H1 (cell line): ENCODE results near the gene PLEKHM1. TPM values are rescaled to one million over a fixed set of nuclear protein-coding genes. Genes with fewer than 3 reads are reported as not detected.

Experiments used
- CTCF ChIA-PET: fragments of 300-600 bp; sonication (Branson Sonifier 250); formaldehyde crosslinking; loops from one replicate; lab custom pipeline; 2021; ENCODE audit not compliant: partially characterized antibody; lab: Charles Lee
- POLR2A ChIA-PET: fragments of 300-600 bp; sonication (Branson Sonifier 250); formaldehyde crosslinking; loops from one replicate; lab custom pipeline; 2021; ENCODE audit warnings: inconsistent platforms; ENCODE audit not compliant: partially characterized antibody; lab: Charles Lee
- DNase-seq, 2 experiments: peaks; one replicate each; pipeline versions ENCODE4 v3.0.0 to v3.0.0-alpha.2; 2010 to 2022; ENCODE audit warnings: low spot score in 2 of 2, low read depth in 1 of 2, mixed read lengths in 1 of 2
- FAIRE-seq: peaks from 2 replicates; lab custom pipeline; 2011; peaks lifted over from hg19 to GRCh38; lab: Jason Lieb, UNC
- H2AFZ ChIP-seq: 2 replicates; pipeline ENCODE4 v1.8.1; 2012; ENCODE audit warnings: low read length, inconsistent platforms
- H2AK5ac ChIP-seq: 2 replicates; pipeline ENCODE4 v1.6.1; 2013; ENCODE audit warnings: low read depth, low read length
- H2BK120ac ChIP-seq: replicated peaks from 2 replicates; pipeline ENCODE3; 2013; ENCODE audit warnings: low read depth, low read length, inconsistent platforms
- H2BK12ac ChIP-seq: 2 replicates; pipeline ENCODE4 v1.6.1; 2013; ENCODE audit warnings: low read depth, low read length
- H2BK15ac ChIP-seq: 2 replicates; pipeline ENCODE4 v1.6.1; 2013; ENCODE audit warnings: low read length
- H2BK20ac ChIP-seq: 2 replicates; pipeline ENCODE4 v1.6.1; 2013; ENCODE audit warnings: low read length
- H2BK5ac ChIP-seq: 2 replicates; pipeline ENCODE4 v1.6.1; 2013; ENCODE audit warnings: low read depth, low read length
- H3K14ac ChIP-seq: 2 replicates; pipeline ENCODE4 v1.6.1; 2013; ENCODE audit warnings: inconsistent platforms; ENCODE audit not compliant: insufficient read length
- H3K18ac ChIP-seq: 2 replicates; pipeline ENCODE4 v1.6.1; 2013; ENCODE audit warnings: low read length; ENCODE audit errors: extremely low read depth
- H3K23ac ChIP-seq: 2 replicates; pipeline ENCODE4 v1.6.1; 2013; ENCODE audit warnings: inconsistent platforms; ENCODE audit not compliant: insufficient read length
- H3K23me2 ChIP-seq: 2 replicates; pipeline ENCODE4 v1.6.1; 2013; ENCODE audit warnings: low read depth, low read length
- H3K27ac ChIP-seq: 2 replicates; pipeline ENCODE4 v1.6.1; 2011; ENCODE audit warnings: low read depth, low read length, inconsistent platforms
- H3K27me3 ChIP-seq, 4 experiments: replicated peaks in 1 of 4; 1 replicate in 1 of 4; 2 replicates in 3 of 4; pipeline versions ENCODE4 v1.6.1 to v1.8.1; 2011 to 2013; ENCODE audit warnings: low read length in 3 of 4, mild to moderate bottlenecking in 3 of 4, inconsistent platforms in 2 of 4, mixed read lengths in 2 of 4, moderate library complexity in 1 of 4; ENCODE audit not compliant: control insufficient read depth in 3 of 4, insufficient read depth in 3 of 4; ENCODE audit errors: extremely low read depth in 1 of 4
- H3K36me3 ChIP-seq, 4 experiments: 2 replicates each; pipeline versions ENCODE4 v1.6.1 to v1.8.1; 2011 to 2013; ENCODE audit warnings: mild to moderate bottlenecking in 4 of 4, low read length in 3 of 4, moderate library complexity in 2 of 4, control low read depth in 1 of 4, inconsistent platforms in 1 of 4; ENCODE audit not compliant: insufficient read depth in 4 of 4, control insufficient read depth in 2 of 4
- H3K4ac ChIP-seq: replicated peaks from 2 replicates; pipeline ENCODE3; 2013; ENCODE audit warnings: low read length, low read depth, mixed read lengths, inconsistent platforms; ENCODE audit not compliant: insufficient read length
- H3K4me1 ChIP-seq, 4 experiments: replicated peaks in 1 of 4; 1 replicate in 1 of 4; 2 replicates in 3 of 4; pipeline versions ENCODE4 v1.6.1 to v1.8.1; 2011 to 2013; ENCODE audit warnings: low read length in 3 of 4, inconsistent platforms in 2 of 4, mixed read lengths in 1 of 4; ENCODE audit not compliant: insufficient read depth in 4 of 4, control insufficient read depth in 3 of 4
- H3K4me2 ChIP-seq, 2 experiments: 2 replicates each; pipeline versions ENCODE4 v1.6.1 to v1.8.1; 2011 to 2013; ENCODE audit warnings: low read depth in 2 of 2, low read length in 2 of 2, control low read depth in 1 of 2, inconsistent platforms in 1 of 2, mild to moderate bottlenecking in 1 of 2; ENCODE audit not compliant: insufficient read depth in 1 of 2
- H3K4me3 ChIP-seq, 4 experiments: fragments of 200-600, 300-600 bp in 1 of 4; sonication (generic), shearing (Covaris generic), sonication (Bioruptor Twin) in 1 of 4; 2 replicates each; pipeline versions ENCODE4 v1.5.1 to v1.8.1; 2011 to 2016; ENCODE audit warnings: low read length in 4 of 4, low read depth in 3 of 4, control low read depth in 2 of 4, inconsistent platforms in 2 of 4, mild to moderate bottlenecking in 2 of 4, mixed read lengths in 1 of 4, moderate library complexity in 1 of 4; ENCODE audit not compliant: insufficient read depth in 2 of 4; ENCODE audit errors: extremely low read depth in 1 of 4
- H3K56ac ChIP-seq: replicated peaks from 2 replicates; pipeline ENCODE3; 2013; ENCODE audit warnings: low read depth, mild to moderate bottlenecking, mixed read lengths, low read length, inconsistent platforms; ENCODE audit not compliant: insufficient read length
- H3K79me1 ChIP-seq: 2 replicates; pipeline ENCODE4 v1.6.1; 2013; ENCODE audit warnings: low read depth, low read length, control low read depth
- H3K79me2 ChIP-seq, 2 experiments: 2 replicates each; pipeline versions ENCODE4 v1.6.1 to v1.8.1; 2012 to 2013; ENCODE audit warnings: low read length in 2 of 2, mild to moderate bottlenecking in 2 of 2, inconsistent platforms in 1 of 2; ENCODE audit not compliant: insufficient read depth in 2 of 2, control insufficient read depth in 1 of 2
- H3K9ac ChIP-seq, 4 experiments: replicated peaks in 1 of 4; 1 replicate in 1 of 4; 2 replicates in 3 of 4; pipeline versions ENCODE4 v1.6.1 to v1.8.1; 2011 to 2013; ENCODE audit warnings: low read depth in 3 of 4, low read length in 3 of 4, control low read depth in 2 of 4, mild to moderate bottlenecking in 2 of 4, moderate library complexity in 2 of 4, inconsistent platforms in 1 of 4; ENCODE audit errors: extremely low read depth in 1 of 4
- H3K9me3 ChIP-seq, 2 experiments: 2 replicates each; pipeline versions ENCODE4 v1.6.1 to v1.8.1; 2012 to 2013; ENCODE audit warnings: mild to moderate bottlenecking in 2 of 2, moderate library complexity in 2 of 2, control low read depth in 1 of 2, inconsistent platforms in 1 of 2, low read depth in 1 of 2, low read length in 1 of 2, mixed read lengths in 1 of 2; ENCODE audit not compliant: insufficient read depth in 2 of 2
- H4K20me1 ChIP-seq, 2 experiments: replicated peaks in 1 of 2; 2 replicates each; pipeline versions ENCODE3 to v1.8.1; 2011 to 2013; ENCODE audit warnings: inconsistent platforms in 2 of 2, low read length in 2 of 2, mild to moderate bottlenecking in 1 of 2; ENCODE audit not compliant: insufficient read depth in 2 of 2, control insufficient read depth in 1 of 2
- H4K5ac ChIP-seq: 2 replicates; pipeline ENCODE4 v1.6.1; 2013; ENCODE audit warnings: low read length, low read depth, mixed read lengths, inconsistent platforms; ENCODE audit not compliant: insufficient read length
- H4K8ac ChIP-seq: 2 replicates; pipeline ENCODE4 v1.8.0; 2013; ENCODE audit warnings: mild to moderate bottlenecking, moderate library complexity, low read length, inconsistent platforms; ENCODE audit not compliant: insufficient read depth; ENCODE audit errors: extremely low read depth
- H4K91ac ChIP-seq: replicated peaks from 2 replicates; pipeline ENCODE3; 2013; ENCODE audit warnings: low read length, mixed read lengths, inconsistent platforms; ENCODE audit not compliant: insufficient read length
- PHF8 ChIP-seq: fragments of 200-600 bp; sonication (generic); conservative IDR thresholded peaks from 2 replicates; pipeline ENCODE4 v1.7.1; 2012; ENCODE audit warnings: low read depth, mild to moderate bottlenecking, inconsistent platforms, low read length, moderate library complexity
- SIN3A ChIP-seq, 2 experiments: IDR thresholded peaks in 1 of 2; conservative IDR thresholded peaks in 1 of 2; 2 replicates each; pipeline ENCODE4 v1.6.1; 2011 to 2012; ENCODE audit warnings: low read length in 2 of 2, improper control_type of control experiment in 1 of 2, low read depth in 1 of 2, mild to moderate bottlenecking in 1 of 2
- SIRT6 ChIP-seq: IDR thresholded peaks from one replicate; pipeline ENCODE4 v1.7.1; 2012; ENCODE audit warnings: low read length, inconsistent platforms
- WGBS, 2 experiments: shearing (Covaris generic) in 1 of 2; methylation state at CpG; one replicate each; pipeline versions ENCODE4 v1.1.6 to v1.1.7; 2013 to 2015; ENCODE audit warnings: low lambda C conversion rate in 2 of 2, mixed read lengths in 2 of 2, inconsistent platforms in 1 of 2, low coverage in 1 of 2, missing lambda C conversion rate in 1 of 2; ENCODE audit not compliant: insufficient replicate concordance in 2 of 2, insufficient coverage in 1 of 2, insufficient read length in 1 of 2; ENCODE audit errors: extremely low coverage in 1 of 2, missing lambda C conversion rate in 1 of 2; 5-methylcytosine and 5-hydroxymethylcytosine counted together
- polyA plus RNA-seq, 7 experiments: library from polyadenylated mRNA; depleted of rRNA in 3 of 7; stranded (reverse) in 5 of 7; unstranded in 2 of 7; fragments of >200 nt in 5 of 7; fragments of 200-250 nt in 2 of 7; gene quantifications; 1 replicate in 5 of 7; 2 replicates in 1 of 7; 4 replicates in 1 of 7; pipeline versions ENCODE4 v1.2.1 to v1.2.3, GENCODE V29; 2011 to 2013; ENCODE audit warnings: missing spikeins in 2 of 7, mixed read lengths in 2 of 7
- total RNA-seq: library from RNA; stranded (reverse); fragmentation: NEBNext Ultra II Directional; extraction: Animal tissue kit (Norgen Biotek cat#: 25700); gene quantifications from 2 replicates; pipeline ENCODE4 v1.2.1, GENCODE V29; 2021
- TF ChIP-seq, protein P1 (sequence below), 3 experiments: IDR thresholded peaks; 1 replicate in 2 of 3; 2 replicates in 1 of 3; pipeline versions ENCODE4 v1.5.1 to v1.6.1; 2011; ENCODE audit warnings: low read length in 3 of 3, mild to moderate bottlenecking in 3 of 3, inconsistent platforms in 2 of 3, low read depth in 1 of 3, moderate library complexity in 1 of 3; ENCODE audit not compliant: insufficient read depth in 1 of 3; ENCODE audit errors: control extremely low read depth in 1 of 3

Gene PLEKHM1
- total and polyA plus RNA-seq, 2 of the 8 experiments (the other 6 are each of a cell fraction or from before 2014, with no cell fraction given) = 7.6 to 17.9 TPM

GRCh38 chr17:45451131-45451530, 39.4 kb downstream of the PLEKHM1 start:
- H3K56ac ChIP-seq = no peak overlapping the region
- H3K36me3 ChIP-seq = no peaks in the 10 kb centered on the region
- H3K4me3 ChIP-seq = no peak overlapping the region
- no peak overlapping the region for H3K4me2 ChIP-seq
- no peak overlapping the region for H2AK5ac ChIP-seq
- H3K79me1 ChIP-seq = no peaks in the 10 kb centered on the region
- no peak overlapping the region for H2BK15ac ChIP-seq
- no peak overlapping the region for H3K14ac ChIP-seq
- DNase-seq (no peak), FAIRE-seq (no peak)
- POLR2A ChIA-PET = no interaction called here
- H4K5ac ChIP-seq = no peak overlapping the region
- no peak overlapping the region for H2BK120ac ChIP-seq
- no peak overlapping the region for H3K9ac ChIP-seq
- H3K4ac ChIP-seq = no peak overlapping the region
- H4K8ac ChIP-seq = no peak overlapping the region
- no peaks in the 10 kb centered on the region for H3K9me3 ChIP-seq
- H3K23ac ChIP-seq = no peak overlapping the region
- H4K91ac ChIP-seq = no peak overlapping the region
- H2BK5ac ChIP-seq = no peak overlapping the region
- no peak overlapping the region for H2BK12ac ChIP-seq
- CTCF ChIA-PET = interaction anchor here (0.9 kb wide), 1 partner anchor 11 kb away, joined by 3 read pairs; no protein-coding TSS in a partner anchor
- no peak overlapping the region for H3K27ac ChIP-seq
- no peaks in the 10 kb centered on the region for H4K20me1 ChIP-seq
- peaks cover 9% of the 10 kb centered on the region; the same call in 1 of the 2 replicates for H3K23me2 ChIP-seq
- no peaks in the 10 kb centered on the region for H3K4me1 ChIP-seq
- WGBS, 2 experiments = 86% methylated on average over 8 of the region's 8 CpGs; no CpG with 5 or more reads in 1 of the 2 experiments
- no peak overlapping the region for H2AFZ ChIP-seq
- H3K79me2 ChIP-seq = no peaks in the 10 kb centered on the region
- H2BK20ac ChIP-seq = no peak overlapping the region
- TF ChIP-seq, protein P1, sequence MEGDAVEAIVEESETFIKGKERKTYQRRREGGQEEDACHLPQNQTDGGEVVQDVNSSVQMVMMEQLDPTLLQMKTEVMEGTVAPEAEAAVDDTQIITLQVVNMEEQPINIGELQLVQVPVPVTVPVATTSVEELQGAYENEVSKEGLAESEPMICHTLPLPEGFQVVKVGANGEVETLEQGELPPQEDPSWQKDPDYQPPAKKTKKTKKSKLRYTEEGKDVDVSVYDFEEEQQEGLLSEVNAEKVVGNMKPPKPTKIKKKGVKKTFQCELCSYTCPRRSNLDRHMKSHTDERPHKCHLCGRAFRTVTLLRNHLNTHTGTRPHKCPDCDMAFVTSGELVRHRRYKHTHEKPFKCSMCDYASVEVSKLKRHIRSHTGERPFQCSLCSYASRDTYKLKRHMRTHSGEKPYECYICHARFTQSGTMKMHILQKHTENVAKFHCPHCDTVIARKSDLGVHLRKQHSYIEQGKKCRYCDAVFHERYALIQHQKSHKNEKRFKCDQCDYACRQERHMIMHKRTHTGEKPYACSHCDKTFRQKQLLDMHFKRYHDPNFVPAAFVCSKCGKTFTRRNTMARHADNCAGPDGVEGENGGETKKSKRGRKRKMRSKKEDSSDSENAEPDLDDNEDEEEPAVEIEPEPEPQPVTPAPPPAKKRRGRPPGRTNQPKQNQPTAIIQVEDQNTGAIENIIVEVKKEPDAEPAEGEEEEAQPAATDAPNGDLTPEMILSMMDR (IDR thresholded peaks at IDR 0.05; ENCODE audit: control extremely low read depth in 1 of 3, insufficient read depth in 1 of 3, low read depth in 1 of 3, low read length in 3 of 3) = peak; percentile 16 to 59 (median 25); a peak in 3 of 4 replicates
- TF ChIP-seq SIN3A (conservative IDR thresholded peaks at IDR 0.05 in 1 of 2, IDR thresholded peaks at IDR 0.05 in 1 of 2; ENCODE audit: low read depth in 1 of 2, low read length in 2 of 2) = no peak
- TF ChIP-seq PHF8 = no peak
- no peak for TF ChIP-seq SIRT6
- H3K27me3 ChIP-seq = no peaks in the 10 kb centered on the region
- H3K18ac ChIP-seq = no peak overlapping the region
